Colonic mucosa (tissue), 4 donors: Measurements from ENCODE around the gene PRKCG. TPM values are rescaled to one million over a fixed set of nuclear protein-coding genes. Genes with fewer than 3 reads are reported as not detected.
A peak's percentile ranks its signal among the peaks of the same experiment; 100 is the strongest.

Experiments
- DNase-seq: peaks from one replicate; pipeline ENCODE4 v3.0.0-alpha.2; 2020
- H3K27ac ChIP-seq: fragments of 200-600 bp; one replicate; pipeline ENCODE4 v1.8.0; 2021
- H3K27me3 ChIP-seq: fragments of 200-600 bp; one replicate; pipeline ENCODE4 v1.8.0; 2021
- H3K36me3 ChIP-seq: fragments of 200-600 bp; one replicate; pipeline ENCODE4 v1.8.0; 2021
- H3K4me1 ChIP-seq: fragments of 200-600 bp; one replicate; pipeline ENCODE4 v1.8.0; 2021; ENCODE audit warnings: mild to moderate bottlenecking
- H3K4me3 ChIP-seq: fragments of 200-600 bp; one replicate; pipeline ENCODE4 v1.8.0; 2021
- H3K9ac ChIP-seq, 2 donors: one replicate each; pipeline ENCODE4 v1.7.0; 2013; ENCODE audit warnings: control low read depth in 2 of 2, low read depth in 2 of 2, low read length in 2 of 2
- H3K9me3 ChIP-seq: fragments of 200-600 bp; one replicate; pipeline ENCODE4 v1.8.0; 2021
- intact Hi-C: fragments of 100-400 bp; cut with DNase I; formaldehyde crosslinking; loops from one replicate; pipeline ENCODE4 v1.14.1; 2022
- total RNA-seq, 2 donors: library from RNA; stranded (reverse); fragmentation: NEBNext Ultra II Directional in 1 of 2; extraction: Animal tissue kit (Norgen Biotek cat#: 25700) in 1 of 2; gene quantifications; one replicate each; pipeline ENCODE4 v1.2.1, GENCODE V29; 2021
- TF ChIP-seq, protein P1 (sequence below): fragments of 200-600 bp; IDR thresholded peaks from one replicate; pipeline ENCODE4 v1.8.0; 2022; ENCODE audit warnings: antibody characterized with exemption, mild to moderate bottlenecking
- donor health status: healthy.
- donor health status: DM: no; HTN: no; CAD: no.
- donor health status: DM: no; HTN: no; CAD: no.

PRKCG gene
- total RNA-seq, 2 donors from 2014 or later, result 0.08 to 0.22 TPM

DNA sequence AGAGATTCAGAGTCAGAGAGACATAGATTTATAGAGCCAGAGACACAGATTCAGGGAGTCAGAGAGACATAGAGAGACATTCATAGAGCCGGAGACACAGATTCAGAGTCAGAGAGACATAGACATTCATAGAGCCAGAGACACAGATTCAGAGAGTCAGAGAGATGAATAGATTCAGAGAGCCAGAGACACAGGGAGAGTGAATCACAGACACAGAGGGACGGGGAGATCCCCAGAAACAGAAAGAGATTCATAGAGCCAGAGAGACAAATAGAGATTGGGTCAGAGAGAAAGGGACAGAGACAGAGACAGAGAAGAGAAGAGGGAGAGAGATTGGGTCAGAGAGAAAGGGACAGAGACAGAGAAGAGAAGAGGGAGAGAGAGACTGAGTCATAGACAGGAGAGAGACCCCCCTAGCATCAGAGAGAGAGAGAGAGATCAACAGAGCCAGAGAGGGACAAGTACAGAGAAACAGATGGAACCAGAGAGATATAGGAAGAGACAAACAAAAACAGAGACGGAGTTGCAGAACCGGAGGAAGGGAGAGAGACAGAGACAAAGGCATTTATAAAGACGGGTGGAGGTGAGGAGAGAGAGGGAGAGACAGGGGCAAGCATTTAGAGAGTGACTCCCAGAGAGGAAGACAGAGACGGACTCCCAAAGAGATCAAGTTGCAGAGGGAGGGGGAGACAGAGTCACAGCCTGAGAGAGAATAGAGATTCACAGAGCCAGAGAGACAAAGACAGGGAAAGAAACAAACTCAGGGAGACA is 1.1 kb upstream of the PRKCG start:
- H3K4me1 ChIP-seq, result peaks cover 6% of the 10 kb centered on the region
- no peak overlapping the region for H3K27ac ChIP-seq
- intact Hi-C loops, result loop anchor here (5.0 kb wide), 1 partner anchor 34 kb away; no protein-coding TSS in a partner anchor
- TF ChIP-seq, protein P1, sequence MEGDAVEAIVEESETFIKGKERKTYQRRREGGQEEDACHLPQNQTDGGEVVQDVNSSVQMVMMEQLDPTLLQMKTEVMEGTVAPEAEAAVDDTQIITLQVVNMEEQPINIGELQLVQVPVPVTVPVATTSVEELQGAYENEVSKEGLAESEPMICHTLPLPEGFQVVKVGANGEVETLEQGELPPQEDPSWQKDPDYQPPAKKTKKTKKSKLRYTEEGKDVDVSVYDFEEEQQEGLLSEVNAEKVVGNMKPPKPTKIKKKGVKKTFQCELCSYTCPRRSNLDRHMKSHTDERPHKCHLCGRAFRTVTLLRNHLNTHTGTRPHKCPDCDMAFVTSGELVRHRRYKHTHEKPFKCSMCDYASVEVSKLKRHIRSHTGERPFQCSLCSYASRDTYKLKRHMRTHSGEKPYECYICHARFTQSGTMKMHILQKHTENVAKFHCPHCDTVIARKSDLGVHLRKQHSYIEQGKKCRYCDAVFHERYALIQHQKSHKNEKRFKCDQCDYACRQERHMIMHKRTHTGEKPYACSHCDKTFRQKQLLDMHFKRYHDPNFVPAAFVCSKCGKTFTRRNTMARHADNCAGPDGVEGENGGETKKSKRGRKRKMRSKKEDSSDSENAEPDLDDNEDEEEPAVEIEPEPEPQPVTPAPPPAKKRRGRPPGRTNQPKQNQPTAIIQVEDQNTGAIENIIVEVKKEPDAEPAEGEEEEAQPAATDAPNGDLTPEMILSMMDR, result no peak
- no peaks in the 10 kb centered on the region for H3K36me3 ChIP-seq
- H3K27me3 ChIP-seq, result peaks cover 31% of the 10 kb centered on the region
- no peak overlapping the region for H3K9ac ChIP-seq
- H3K4me3 ChIP-seq, result no peak overlapping the region
- H3K9me3 ChIP-seq, result no peaks in the 10 kb centered on the region
- DNase-seq, result no peak

DNA sequence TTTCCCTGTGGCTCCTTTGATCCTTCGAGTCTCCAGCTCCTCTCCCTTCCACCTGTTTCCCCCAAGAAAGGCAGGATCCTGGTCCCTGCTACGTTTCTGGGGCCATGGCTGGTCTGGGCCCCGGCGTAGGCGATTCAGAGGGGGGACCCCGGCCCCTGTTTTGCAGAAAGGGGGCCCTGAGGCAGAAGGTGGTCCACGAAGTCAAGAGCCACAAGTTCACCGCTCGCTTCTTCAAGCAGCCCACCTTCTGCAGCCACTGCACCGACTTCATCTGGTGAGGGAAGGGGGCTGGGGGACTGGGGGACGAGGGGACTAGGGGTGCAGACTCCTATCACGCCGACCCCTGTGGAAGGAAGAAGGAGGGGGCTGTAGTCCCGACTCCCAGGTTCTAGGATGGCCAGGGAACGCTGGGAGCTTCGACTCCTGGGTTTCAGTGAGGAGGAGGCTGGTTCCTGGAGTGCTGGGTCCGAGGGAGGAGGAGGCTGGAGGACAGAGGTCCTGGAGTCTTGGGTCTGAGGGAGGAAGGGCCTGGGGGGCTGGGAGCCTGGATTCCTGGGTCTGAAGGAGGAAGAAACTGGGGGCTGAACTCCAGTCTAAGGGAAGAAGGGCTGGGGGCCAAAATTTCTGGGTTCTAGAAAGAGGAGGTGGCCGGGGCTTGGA is 524 bp downstream of the PRKCG start:
- intact Hi-C loops, result loop anchor here (5.0 kb wide), 1 partner anchor 35 kb away; no protein-coding TSS in a partner anchor

DNA sequence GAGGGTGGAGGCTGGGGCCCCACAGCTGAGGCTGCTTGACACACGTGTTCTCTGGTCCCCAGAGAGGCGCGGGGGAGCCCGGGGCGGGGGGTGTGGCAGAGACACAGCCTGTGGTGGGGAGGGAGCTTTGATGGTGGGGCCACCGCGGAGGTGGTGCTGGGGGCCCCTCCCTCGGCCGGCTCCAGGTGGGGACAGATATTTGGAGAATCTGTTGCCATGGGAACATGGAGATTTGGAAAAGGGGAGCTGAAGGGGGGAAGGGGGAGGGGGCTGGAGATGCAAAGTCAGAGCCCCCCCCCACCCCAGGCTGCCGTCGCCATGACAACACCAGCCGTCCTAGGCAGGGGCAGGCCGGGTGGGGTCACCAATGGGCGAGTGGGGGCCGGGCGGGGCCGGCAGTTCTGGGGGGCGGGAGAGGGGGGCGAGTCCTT is 1.2 kb downstream of the PRKCG start:
- H3K36me3 ChIP-seq, result no peaks in the 10 kb centered on the region
- H3K27ac ChIP-seq, result no peak overlapping the region
- peaks cover 31% of the 10 kb centered on the region for H3K27me3 ChIP-seq
- TF ChIP-seq, protein P1, result no peak
- no peak overlapping the region for H3K9ac ChIP-seq
- H3K4me3 ChIP-seq, result no peak overlapping the region
- peaks cover 6% of the 10 kb centered on the region for H3K4me1 ChIP-seq
- DNase-seq, result no peak
- H3K9me3 ChIP-seq, result no peaks in the 10 kb centered on the region
- intact Hi-C loops, result loop anchor here (5.0 kb wide), 1 partner anchor 36 kb away; no protein-coding TSS in a partner anchor

More for the DNA sequence above, 524 bp downstream of the PRKCG start:
- peaks cover 31% of the 10 kb centered on the region for H3K27me3 ChIP-seq
- peak overlapping the region; percentile 27 for H3K4me3 ChIP-seq
- no peak overlapping the region for H3K27ac ChIP-seq
- H3K9me3 ChIP-seq, result no peaks in the 10 kb centered on the region
- no peak overlapping the region for H3K9ac ChIP-seq
- no peaks in the 10 kb centered on the region for H3K36me3 ChIP-seq
- TF ChIP-seq, protein P1, result peak; percentile 9
- peaks cover 6% of the 10 kb centered on the region for H3K4me1 ChIP-seq
- no peak for DNase-seq

DNA sequence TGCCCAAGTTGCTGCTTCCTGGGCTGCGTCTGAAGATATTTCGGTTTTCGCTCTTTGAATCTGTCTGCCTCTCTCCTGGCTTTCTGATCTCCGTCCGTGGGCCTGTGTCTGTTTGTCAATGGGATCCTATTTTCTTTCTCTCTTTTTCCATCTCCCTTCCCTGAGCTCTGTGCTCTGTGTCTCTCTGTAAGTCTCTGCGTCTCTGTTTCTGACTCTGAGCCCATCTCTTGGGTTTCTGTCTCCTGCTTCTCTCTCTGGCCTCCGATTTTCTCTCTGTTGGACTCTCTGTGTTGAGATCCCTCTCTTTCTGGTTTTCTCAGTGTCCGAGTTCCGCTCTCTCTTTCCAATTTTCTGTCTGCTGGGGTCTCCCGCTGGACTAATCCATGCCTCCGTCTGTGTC is 1.7 kb downstream of the PRKCG start:
- Histone ChIP-seq H3K9ac (no peak overlapping the region), H3K27me3 (peaks cover 31% of the 10 kb centered on the region), H3K27ac (no peak overlapping the region), H3K4me1 (peaks cover 6% of the 10 kb centered on the region), H3K36me3 (no peaks in the 10 kb centered on the region), H3K9me3 (no peaks in the 10 kb centered on the region), H3K4me3 (no peak overlapping the region)
- no peak for DNase-seq
- intact Hi-C loops, result loop anchor here (5.0 kb wide), 1 partner anchor 36 kb away; no protein-coding TSS in a partner anchor
- TF ChIP-seq, protein P1, result no peak

DNA sequence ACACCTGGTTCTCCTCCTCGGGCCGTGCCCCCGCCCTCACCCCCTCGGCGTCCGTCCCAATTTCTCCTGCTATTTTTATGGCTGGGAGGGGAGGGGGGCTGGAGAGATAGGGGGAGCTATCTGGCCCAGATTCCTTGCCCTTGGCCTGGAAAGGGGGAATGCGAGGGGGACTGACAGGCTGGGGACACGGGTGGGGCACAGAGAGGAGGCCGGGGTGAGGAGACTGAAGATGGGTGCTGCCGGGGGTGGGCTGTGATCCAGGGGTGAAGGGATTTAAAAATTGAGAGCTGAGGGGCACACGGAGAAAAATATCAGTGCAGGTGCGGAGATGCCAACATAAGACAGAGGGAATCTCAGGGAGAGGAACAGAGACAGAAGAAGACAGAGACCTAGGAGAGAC is 2.3 kb downstream of the PRKCG start:
- intact Hi-C loops, result loop anchor here (5.0 kb wide), 1 partner anchor 37 kb away; no protein-coding TSS in a partner anchor
- Histone ChIP-seq H3K4me3 (no peak overlapping the region), H3K4me1 (peaks cover 6% of the 10 kb centered on the region), H3K9ac (no peak overlapping the region), H3K36me3 (no peaks in the 10 kb centered on the region), H3K27me3 (peaks cover 31% of the 10 kb centered on the region), H3K9me3 (no peaks in the 10 kb centered on the region), H3K27ac (no peak overlapping the region)
- no peak for DNase-seq
- TF ChIP-seq, protein P1, result no peak
